Melanocyte of skin (primary cell): Measurements from ENCODE around the gene PRB4. TPM values are rescaled to one million over a fixed set of nuclear protein-coding genes. Genes with fewer than 3 reads are reported as not detected.

ENCODE experiments used
- total RNA-seq, 2 donors: library from RNA; depleted of rRNA; stranded (reverse); fragments of >200 nt; gene quantifications; 2 replicates each; pipeline ENCODE4 v1.2.3, GENCODE V29; 2012

PRB4 gene
- total RNA-seq = not detected

DNA sequence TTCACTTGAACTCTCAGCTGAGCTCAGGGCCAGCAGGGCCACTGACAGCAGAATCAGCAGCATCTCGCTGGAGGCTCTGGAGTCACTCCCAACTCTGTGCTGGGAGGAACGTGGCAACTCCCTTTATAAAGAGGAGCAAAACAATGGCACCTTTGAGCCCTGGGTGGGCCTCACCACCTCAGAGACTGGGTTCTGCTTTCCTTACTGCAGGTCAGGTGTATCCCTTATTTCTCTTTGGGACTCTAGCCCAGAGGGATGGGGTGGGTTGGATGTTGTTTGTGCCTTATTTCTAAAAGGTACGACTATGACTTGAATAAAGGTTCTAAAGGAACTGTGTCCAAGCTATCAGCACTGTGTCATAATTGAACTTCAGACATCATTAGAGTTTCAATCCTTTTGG is at the start of gene PRB4:
Gene PRB4 (minus strand): TSS at position 101 of the 400 bp plus-strand sequence. CDS start 38 bp downstream, at position 63.

DNA sequence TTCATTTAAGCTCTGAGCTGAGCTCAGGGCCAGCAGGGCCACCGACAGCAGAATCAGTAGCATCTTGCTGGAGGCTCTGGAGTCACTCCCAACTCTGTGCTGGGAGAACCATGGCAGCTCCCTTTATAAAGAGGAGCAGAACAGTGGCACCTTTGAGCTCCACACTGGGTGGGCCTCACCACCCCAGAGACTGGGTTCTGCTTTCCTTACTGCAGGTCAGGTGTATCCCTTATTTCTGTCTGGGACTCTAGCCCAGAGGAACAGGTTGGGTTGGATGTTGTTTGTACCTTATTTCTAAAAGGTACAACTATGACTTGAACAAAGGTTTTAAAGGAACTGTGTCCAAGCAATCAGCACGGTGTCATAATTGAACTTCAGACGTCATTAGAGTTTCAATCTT is 40.6 kb downstream of the PRB4 start, which contains the start of gene PRB3:
Gene PRB3 (minus strand): TSS at position 101 of the 400 bp plus-strand sequence. CDS start 38 bp downstream, at position 63.

Other genes with a start within 250 kb of the PRB4 start
- 1 to 10 TPM; 1.7 to 4.0 TPM for gene TAS2R46, start 248.1 kb downstream of the PRB4 start, total RNA-seq
- 1 to 10 TPM; 3.1 to 4.0 TPM for gene TAS2R43, start 218.1 kb downstream of the PRB4 start, total RNA-seq
- gene TAS2R30, start 175.8 kb downstream of the PRB4 start, total RNA-seq = 1 to 10 TPM; 3.4 to 7.7 TPM
- gene SMIM10L1, start 139.2 kb downstream of the PRB4 start, total RNA-seq = 1 to 10 TPM; 4.8 to 5.7 TPM
- gene TAS2R42, start 123.5 kb downstream of the PRB4 start, total RNA-seq = not detected
- not detected for gene PRB3, start 40.7 kb downstream of the PRB4 start, total RNA-seq
- not detected for gene PRB2, start 85.1 kb upstream of the PRB4 start, total RNA-seq